Activated CD8-positive, alpha-beta memory T cell treated with anti-CD3 and anti-CD28 coated beads, Interleukin-2, amount 50 U/mL, for 48 hours (primary cell): ENCODE results near the gene DNASE2B.

Experiments
- DNase-seq: peaks from one replicate; pipeline ENCODE4 v3.0.0-alpha.2; 2020

DNASE2B gene, protein sequence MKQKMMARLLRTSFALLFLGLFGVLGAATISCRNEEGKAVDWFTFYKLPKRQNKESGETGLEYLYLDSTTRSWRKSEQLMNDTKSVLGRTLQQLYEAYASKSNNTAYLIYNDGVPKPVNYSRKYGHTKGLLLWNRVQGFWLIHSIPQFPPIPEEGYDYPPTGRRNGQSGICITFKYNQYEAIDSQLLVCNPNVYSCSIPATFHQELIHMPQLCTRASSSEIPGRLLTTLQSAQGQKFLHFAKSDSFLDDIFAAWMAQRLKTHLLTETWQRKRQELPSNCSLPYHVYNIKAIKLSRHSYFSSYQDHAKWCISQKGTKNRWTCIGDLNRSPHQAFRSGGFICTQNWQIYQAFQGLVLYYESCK

DNA sequence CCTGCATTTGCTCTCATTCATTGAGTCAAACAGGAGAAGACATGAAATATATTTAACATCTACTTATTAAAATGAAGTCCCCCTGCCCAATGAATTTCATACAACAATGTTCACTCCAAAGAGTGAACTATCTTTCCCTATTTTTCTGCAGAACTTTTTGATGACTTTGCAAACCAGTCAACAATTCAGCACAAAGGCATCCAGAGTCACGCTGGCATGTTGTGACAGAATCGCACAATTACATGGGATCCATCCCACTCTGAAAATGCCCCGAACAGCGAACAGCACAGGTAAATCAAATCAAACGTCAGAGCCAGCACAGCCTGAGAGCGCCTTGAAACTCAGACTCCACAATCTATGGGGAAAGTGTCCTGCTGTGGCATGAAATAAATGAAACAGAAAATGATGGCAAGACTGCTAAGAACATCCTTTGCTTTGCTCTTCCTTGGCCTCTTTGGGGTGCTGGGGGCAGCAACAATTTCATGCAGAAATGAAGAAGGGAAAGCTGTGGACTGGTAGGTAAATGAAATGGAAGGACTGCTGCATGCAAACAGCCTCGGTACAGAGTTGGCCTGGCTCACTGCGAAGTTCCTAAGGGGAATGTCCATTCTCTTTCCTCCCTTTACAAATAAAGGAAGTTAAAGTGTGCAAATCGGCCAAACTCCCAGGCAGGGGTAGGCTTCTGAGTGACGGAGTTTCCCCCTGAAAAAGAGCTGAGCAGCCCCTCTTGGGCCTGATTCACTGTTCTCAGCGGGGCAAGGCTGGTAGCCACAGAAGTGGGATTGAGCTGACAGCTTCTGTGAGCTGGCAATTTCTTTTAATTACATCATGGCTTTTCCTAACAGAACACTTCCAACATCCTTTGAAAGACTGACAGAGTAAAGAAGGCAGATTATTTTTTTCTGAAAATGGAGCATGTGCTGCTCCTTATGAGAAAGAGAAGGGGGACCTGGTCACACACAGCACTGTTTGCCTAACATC is at the start of gene DNASE2B:
DNASE2B (plus strand) TSS at position 310 of the 981 bp plus-strand sequence; CDS start at position 391, 81 bp downstream.
- no peak for DNase-seq

DNA sequence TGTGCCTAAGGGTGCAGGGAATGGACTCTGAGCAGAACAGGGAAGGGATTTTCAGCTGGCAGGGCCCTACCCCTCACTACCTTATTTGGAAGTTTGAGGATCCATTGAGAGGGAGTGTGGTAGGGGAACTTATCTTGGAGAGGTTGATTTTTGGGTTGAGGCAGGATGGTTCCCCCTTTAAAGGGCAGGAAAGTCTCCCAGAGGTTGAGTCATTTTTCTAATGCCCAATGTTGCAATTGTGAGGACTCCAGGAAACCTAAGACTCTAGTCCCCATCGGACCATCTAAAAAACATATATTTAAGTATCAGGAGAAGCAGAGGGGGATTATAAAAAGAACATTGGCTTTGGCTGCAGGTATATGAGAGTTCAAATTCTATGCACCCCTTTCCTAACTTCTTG is 49.5 kb upstream of the DNASE2B start:
- DNase-seq, result no peak

DNA sequence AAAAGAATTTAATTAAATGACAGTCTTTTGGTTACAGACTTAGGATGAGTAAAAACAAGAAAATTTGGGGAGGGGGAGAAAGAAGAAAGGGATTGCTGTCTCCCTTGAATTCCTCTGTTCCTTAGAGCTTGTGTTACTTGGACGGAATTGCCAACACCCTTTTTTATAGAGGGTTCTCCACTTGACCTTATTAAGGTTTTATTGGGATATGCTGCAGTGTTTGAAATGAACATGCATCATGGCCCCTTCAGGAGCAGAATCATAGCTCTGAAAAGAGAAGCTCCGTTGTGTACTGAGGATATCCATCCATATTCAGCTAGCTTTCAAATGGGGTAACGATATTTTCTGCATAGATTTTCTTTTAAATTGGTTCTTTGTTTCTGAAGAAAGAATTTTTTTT is 48.2 kb upstream of the DNASE2B start:
- DNase-seq, result no peak

DNA sequence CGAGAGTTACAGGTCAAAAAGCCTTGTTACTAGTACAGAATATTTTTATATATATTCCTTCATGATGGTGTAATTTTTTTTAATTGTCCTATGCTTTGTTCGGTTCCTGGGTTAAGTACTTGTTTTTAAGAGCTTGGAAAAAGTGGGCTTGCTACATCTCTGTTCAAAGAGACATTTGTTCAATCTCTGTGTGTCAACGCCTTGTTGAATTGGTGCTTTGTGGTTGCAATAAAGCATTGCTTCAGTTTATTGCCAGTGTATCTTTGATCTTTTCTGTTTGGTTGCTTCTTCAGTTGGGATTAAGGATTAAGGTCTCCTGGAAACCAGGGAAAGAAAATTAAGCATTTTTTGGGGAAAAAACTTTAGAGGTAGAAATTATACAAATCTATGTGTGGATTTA is 47.7 kb upstream of the DNASE2B start:
- DNase-seq, result no peak

DNA sequence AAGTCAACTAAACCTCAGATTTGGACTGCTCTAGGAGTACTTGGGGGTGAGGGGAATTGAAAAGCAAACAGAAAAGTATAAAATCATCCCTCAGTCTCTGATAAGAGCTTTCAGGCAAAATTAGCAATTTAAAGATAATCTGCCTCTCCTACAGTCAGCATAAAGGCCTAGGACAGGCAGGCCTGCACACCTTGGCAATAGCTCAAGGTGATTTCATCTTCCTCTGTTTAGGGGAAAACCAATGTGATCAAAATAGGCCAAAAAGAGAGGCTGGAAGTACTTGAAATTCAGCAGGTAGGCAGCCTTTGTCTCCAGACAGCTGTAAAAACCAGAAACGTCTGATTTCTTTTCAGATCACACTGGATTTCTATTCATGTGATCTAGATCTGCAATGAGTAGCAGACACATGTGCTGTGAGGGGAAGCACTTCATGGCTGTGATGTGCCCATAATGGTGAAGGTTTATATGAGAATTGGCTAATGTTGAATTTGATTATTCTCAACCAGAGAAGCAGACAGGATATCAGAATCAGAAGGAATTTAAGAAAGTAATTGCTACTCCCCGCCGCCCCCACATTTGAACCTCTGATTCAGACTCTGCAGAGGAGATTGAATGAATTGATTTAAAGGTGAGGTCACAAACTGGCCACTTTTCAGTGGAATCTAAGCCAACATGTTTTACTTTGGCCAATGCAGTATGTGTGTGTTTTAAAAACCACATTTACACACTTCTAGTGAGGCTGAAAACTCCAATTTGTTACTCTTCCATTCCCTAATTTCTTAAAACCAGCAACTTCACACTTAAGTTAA is 45.8 kb upstream of the DNASE2B start:
- no peak for DNase-seq

DNA sequence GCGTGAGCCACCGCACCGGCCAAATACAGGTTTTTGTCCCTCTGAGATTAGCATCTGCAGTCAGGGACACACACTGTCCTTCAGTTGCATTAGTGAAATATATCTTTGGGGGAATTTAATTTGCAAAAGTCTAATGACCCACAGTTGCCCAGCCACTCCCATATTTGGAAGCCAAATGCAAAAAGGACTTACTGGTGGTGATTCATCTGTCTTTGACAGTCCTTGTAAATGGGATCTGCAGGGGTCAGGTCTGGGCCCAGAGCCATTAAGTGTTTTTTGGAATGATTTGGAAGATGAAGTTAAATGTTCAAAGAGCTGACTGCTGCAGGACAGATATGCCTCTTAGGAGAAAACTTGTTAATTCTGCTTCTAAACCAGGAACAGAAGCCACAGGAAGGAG is 44.6 kb upstream of the DNASE2B start:
- no peak for DNase-seq

DNA sequence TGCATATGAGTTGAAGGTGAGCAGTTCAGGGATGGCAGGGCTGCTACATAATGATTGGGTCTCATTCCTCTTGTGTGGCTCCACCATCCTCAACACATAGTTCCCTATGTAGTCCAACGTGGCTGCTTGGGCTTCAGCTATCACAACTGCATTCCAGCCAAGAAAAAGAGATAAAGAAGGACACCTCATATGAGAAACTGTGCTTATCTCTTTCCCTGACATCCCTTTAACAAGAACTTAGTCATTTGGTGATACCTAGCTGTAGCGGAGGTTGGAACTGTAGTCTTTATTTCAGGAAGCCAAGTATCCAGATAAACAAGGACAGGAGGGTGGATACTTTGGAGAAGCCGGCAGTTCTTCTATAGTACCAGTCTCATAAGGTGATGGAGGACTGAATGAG is 42.7 kb upstream of the DNASE2B start:
- no peak for DNase-seq

DNA sequence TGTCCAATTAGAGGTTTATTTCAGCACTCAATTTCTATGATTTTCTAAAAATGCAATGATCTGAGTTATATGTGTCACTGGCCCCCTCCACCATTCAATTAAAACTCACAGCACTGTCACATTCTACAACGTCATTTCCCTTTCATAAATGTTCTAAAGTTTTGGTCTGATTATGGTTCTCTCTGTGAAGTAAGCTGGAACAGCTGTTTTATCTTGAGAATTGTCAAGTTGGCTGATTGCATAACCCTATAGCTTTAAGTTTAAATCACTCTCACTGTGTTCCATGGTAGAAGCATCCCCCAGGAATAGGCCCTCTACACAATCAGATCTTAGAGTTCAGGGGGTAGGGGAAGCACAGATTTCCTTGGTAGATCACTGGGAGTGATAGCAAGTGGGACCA is 41.4 kb upstream of the DNASE2B start:
- DNase-seq, result no peak

DNA sequence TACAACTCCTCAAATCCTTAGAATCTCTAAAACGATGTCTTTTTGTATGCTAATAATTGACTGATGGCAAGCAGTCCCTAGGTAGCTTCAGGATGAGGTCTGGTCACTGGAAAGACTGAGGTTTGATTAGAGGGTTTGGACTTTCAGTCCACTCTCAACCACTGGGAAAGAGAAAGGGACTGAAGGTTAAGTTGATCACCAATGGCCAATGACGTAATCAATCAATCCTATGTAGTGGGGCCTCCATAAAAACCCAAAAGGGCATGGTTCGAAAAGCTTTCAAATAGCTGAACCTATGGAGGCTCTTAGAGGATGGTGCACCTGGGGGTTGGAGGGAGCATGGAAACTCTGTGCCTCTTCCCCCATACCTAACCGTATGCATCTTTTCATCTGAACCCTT is 39.6 kb upstream of the DNASE2B start:
- no peak for DNase-seq

DNA sequence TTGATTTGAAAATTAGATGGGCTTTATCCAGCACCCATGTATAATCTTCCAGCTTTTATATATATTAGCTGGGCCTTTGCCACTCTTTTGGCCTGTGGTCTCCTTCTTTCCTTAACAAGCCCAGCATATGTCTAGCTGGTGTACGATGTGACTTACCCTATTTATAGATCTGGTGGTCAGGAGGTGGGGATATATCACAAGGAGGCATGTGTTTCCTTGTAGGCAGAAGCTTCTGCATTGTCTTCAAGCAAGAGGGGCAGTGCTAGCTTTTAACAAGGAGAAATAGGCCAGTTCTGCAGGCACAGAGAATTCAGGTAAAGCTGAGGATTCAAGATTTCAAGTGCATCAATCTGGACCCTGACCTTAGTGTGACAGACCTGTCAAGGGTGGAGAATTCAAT is 38.0 kb upstream of the DNASE2B start:
- DNase-seq, result no peak

DNA sequence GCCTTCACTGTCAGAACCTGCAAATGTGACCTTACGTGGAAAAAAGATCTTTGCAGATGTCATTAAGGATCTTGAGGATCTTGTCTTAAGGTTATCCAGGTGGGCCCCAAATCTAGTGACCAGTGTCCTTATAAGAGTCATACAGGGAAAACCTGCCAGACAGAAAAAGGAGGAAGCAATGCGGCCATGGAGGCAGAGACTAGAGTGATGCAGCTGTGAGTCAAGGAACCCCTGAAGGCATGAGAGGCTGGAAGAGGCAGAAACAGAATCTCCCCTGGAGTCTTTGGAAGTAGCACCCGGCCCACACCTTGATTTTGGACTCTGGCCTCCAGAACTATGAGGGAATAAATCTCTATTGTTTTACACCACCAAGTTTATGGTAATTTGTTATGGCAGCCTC is 36.5 kb upstream of the DNASE2B start:
- DNase-seq, result no peak

DNA sequence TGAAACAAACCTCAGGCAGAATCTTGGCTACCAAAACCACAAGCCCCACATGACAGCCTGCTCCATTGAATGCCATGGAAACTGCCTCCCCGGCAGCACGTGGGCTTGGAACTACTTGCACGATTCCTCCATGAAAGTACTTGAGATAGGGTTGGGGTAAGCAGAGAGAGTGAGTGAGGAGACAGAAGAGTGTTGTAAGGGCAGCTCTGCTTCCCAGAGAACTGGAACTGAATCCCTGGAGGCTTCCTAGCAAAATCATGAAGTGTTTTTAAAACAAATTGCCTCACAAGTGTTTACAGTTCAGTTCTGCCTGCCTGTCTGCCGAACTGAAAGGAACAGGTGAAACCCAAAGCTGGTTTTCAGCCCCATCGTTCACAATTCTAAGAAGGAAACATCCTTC is 35.3 kb upstream of the DNASE2B start:
- no peak for DNase-seq

DNA sequence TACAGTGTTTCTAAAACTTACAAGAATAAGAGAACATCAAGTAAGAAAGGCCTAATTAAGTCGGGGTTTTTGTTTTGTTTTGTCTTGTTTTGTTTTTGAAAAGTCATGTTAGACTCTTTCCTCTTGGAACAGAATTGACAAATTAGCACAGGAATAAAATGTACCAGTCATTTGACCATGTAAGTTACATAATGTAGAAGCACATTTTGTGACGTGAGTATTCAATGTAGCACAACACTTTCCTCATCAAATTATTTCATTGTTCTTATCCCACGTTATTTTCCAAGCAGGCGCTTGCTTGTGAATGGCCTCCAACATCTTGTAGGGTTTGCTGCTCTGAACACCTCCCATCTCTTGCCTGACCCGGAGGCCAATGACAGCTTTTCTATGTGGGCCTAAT is 34.7 kb upstream of the DNASE2B start:
- no peak for DNase-seq

DNA sequence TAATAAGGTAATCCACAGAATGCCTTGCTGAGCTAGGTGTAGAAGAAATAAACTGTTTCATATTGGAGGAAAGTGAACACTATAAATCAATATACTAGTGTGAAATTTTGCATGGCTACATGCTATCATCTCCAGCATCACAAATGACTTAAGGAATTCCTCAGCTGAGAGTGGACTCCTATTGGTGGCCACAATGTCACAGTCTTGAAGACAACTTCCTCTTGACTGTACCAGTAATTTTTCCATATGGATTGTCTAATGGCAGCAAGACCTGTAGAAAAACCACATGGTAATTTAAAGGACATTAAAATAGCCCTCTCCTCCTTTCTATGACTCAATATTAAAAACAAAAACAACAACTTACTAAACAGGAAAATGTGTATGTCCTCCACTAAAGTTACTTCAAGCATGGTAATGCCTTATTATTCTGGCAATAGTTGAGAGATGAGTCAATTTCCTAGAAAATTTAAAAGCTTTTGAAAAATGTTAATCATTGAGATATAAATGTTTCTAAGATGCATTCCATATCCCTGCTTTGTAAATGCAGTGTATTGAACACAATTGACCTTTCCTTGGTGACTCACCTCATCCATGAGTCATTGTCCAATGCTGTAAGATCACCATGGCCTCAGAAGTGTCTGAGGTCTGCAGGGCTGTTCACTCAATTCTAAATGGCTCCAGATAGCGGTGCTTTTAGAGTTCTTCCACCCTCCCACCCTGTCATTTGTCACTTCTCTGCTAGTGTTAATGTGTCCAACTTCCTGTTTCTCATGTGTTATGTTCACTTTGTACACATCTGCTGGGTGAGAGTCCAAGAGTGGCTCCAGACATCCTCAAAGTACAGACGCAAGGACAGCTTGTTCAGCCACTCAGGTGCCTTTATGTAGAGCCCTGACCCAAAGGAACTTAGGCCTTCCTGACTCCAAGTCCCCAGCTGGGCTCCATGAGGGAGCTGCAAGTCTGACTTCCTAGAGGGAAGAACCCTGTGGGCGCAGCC is 32.8 kb upstream of the DNASE2B start:
- DNase-seq, result no peak

DNA sequence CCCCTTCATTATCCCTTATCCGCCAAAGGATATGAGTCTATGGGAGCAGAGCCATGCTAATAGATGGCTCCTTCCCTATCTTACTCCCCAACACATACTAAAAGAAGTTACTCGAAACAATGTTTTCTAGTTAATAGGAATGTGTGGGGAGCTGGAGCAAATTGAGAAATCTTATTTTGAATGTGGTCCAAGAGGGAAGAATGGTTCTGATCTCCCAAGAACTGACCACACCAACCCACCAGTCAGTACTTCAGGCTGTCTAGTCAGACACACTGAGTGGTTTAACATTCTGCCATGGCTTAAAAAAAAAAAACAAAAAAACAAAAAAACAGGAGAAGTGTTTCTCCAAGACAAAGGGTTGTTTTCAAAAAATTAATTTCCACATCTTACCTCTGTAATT is 31.5 kb upstream of the DNASE2B start:
- no peak for DNase-seq

DNA sequence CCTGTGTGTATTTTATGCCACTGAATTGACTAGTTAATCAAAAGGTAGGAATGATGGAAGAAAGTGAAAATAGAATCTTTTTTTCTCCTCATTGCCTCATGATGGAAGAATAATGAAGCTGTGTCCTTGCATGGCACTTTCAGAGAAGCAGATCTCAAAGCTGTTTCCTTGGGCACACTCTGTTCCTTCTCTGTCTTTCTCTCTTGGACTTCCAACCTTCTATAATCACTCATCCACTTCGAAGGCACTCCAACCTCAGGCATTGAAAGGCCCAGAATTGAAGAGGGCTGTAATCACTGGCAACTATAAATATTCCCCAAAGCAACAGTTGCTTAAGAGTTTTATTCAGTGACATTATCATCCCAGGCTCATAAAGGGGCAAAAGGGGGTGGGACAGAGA is 31.1 kb upstream of the DNASE2B start:
- no peak for DNase-seq

DNA sequence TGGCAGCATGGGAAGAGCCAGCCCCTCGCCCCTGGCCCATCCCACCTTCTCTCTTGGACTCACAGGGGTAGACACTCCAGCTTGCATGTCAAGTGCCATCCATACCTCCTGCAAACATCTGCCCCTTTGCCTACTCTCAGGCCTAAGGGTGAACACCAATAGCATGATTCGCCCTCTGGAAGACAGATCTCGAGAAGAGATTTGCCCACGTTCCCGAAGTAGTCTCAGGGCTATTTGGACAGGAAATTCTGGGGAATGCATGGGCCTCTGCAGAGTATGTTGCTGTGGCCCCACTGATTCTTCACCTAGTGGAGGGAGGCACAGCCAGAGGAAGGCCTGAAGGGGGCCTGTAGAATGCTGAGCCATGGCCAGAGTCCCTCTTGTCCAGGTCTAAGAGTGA is 29.8 kb upstream of the DNASE2B start:
- no peak for DNase-seq

DNA sequence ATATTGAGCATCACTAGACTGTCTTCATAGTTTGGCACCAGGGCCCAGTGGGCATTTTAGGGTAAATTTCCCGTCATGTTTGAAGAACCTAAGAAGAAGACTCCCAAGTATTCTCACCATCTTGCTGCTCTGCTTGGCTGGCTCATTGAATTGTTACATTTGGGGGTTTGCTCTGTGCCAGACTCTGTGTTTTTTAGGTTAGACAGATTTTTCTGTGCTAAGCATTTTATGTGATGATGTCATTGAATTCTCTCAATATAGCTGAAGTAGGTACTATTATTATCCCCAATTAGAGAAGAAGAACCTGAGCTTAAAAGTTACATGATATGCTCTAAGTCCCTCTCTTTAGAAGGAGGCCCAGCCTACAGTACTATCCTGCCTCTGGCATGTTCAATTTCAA is 28.0 kb upstream of the DNASE2B start:
- DNase-seq, result no peak

DNA sequence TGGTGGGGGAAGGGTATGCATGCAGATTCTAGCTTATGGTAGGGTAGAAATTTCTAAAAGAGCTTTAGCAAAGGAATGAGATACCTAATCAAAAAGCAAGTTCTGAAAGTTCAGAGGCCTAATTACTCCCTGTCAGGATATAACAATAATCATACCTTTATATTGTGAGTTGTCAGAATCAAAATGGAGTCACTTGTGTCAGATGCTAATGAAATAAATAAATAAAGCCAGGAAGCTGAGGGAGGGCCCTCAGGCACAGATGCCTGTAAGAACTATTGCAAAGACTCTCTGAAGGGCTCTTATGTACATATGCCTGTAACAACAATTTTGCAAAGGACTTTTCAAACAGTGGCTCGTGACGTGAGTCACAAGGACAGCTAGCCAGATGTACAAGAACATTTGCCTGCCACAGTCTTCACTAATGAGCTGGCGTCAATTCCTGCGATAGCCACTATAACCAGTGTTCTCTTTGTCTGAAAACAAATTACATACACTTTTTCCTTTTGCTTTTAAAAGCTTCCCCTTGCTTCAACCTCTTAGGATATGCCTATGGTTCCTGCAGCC is 27.4 kb upstream of the DNASE2B start:
- no peak for DNase-seq

DNA sequence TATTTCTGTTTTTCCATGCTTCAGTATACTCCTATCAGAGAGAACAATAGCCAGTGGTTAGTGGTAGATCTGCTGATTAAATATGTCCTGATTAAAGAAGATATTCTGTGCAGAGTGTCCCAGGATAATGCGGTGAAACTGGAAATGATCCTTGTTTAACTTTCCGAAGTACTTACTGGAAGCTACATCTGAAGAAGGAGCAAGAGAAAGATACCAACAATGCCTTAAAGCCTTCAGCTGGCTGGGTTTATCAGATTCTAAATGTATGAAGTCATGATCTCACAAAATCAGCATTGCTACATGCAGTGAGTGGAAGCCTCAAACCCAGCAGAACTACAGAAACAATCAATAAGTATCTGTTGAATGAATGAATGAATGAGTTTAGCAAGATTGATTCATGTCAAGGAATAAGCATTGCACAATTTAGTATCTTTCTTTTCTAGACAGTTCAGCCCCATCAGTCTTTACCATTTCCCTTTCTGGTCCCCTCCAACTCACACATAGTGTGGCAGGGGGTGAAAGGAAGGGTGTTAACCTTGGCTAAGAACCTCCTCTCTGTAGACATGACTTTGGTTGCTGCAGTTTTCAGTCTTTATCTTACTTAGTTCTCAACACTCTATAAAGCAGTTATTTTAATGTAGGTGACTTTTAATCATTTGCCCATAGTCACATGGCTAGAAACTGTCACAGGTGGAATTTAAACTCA is 24.7 kb upstream of the DNASE2B start:
- DNase-seq, result no peak
